NB4 (cell line): Measurements from ENCODE around the gene SRD5A2.

Source experiments
- DNase-seq: peaks from one replicate; pipeline ENCODE4 v3.0.0; 2010; ENCODE audit warnings: low read depth
- H3K4me3 ChIP-seq: one replicate; pipeline ENCODE4 v1.5.1; 2011; ENCODE audit warnings: mild to moderate bottlenecking, low read depth, low read length, moderate library complexity
- CTCF ChIP-seq: IDR thresholded peaks from one replicate; pipeline ENCODE4 v1.5.1; 2012; ENCODE audit warnings: low read depth, low read length
- MAX ChIP-seq: IDR thresholded peaks from 2 replicates; pipeline ENCODE4 v1.6.1; 2011; ENCODE audit warnings: low read depth, low read length
- MYC ChIP-seq: IDR thresholded peaks from 2 replicates; pipeline ENCODE4 v1.6.1; 2011; ENCODE audit warnings: low read depth, low read length
- POLR2A ChIP-seq: IDR thresholded peaks from 2 replicates; pipeline ENCODE4 v1.6.1; 2011; ENCODE audit warnings: mild to moderate bottlenecking; ENCODE audit not compliant: insufficient read length; ENCODE audit errors: extremely low read depth

Gene SRD5A2

DNA sequence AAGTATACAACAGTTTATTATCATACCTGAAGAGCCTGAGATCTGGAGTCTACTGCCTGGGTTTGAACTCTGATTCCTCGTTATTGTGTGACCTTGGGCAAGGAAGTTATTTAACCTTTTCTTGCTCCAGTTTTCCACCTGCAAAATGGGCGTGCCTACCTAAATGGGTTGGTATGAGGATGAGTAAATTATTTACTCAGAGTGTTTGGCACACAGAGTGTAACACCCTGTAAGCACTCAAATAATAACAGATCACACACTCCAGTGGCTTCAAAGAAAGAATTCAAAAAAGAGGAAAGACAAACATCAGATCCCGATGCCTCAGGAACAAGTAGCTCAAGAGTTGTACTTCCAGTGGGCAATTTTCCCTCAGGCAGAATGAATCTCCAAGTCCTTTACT lies 2.4 kb downstream of the SRD5A2 start:
- H3K4me3 ChIP-seq = no peak overlapping the region
- no peak for TF ChIP-seq POLR2A
- no peak for TF ChIP-seq MYC
- TF ChIP-seq MAX = no peak
- no peak for TF ChIP-seq CTCF
- no peak for DNase-seq

GRCh38 chr2:31577143-31577542 lies 3.6 kb downstream of the SRD5A2 start:
- TF ChIP-seq POLR2A (no peak), CTCF (no peak), MAX (no peak), MYC (no peak)
- DNase-seq = no peak
- H3K4me3 ChIP-seq = no peak overlapping the region

DNA sequence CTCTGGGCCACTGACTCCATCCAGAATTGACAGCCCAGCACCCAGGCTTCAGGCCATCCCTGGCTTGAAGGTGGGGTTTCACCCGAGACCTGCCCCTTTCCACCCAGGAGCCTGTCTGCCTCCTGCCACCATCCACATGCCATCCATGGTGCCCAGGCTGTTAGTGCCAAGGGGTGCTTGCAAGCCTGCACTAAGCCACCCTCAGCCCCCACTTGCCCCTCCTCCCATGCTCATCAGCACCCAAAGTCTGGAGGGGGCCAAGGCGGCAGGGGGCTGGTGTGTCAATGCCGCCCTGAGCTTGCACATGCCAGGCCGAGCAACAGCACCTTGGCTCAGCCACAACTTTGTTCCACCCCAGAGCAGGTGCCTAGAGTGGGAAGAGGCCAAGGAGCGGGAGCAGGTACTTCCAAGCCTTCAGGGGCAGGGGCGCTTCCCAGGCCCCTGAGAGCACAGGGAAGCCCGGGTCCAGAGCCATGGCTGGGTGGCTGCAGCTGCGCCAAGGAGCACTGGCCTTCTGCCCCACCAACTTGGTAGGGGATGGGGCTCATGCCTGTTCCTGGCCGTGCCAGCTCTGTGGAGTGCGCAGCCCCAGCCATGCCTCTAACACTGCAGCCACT lies 12.0 kb downstream of the SRD5A2 start:
- no peak overlapping the region for H3K4me3 ChIP-seq
- no peak for TF ChIP-seq CTCF
- TF ChIP-seq MAX = no peak
- TF ChIP-seq POLR2A = no peak
- no peak for TF ChIP-seq MYC
- no peak for DNase-seq

DNA sequence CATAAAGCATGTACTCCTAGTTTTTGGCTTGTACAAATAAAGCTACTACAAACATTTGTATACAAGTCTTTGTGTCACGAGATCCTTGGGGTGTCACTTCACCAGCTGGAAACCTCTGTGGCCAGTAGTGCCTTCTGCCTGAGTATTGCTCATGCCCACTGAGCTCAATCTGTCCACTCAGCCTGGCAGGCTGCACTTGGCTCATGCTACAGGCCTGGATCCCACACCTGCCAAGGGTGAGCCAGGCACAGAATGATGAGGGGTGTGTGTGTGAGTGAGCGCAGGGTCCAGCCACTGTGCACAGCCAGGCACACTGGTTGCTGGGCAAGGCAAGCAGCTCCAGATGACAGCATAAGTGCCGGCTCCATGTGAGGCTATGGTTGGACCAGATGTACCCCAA lies 13.1 kb downstream of the SRD5A2 start:
- DNase-seq = no peak
- H3K4me3 ChIP-seq = no peak overlapping the region
- no peak for TF ChIP-seq CTCF
- TF ChIP-seq MAX = no peak
- no peak for TF ChIP-seq MYC
- TF ChIP-seq POLR2A = no peak

- TF ChIP-seq MAX (no peak), POLR2A (no peak), MYC (no peak), CTCF (no peak)
- DNase-seq = no peak
- H3K4me3 ChIP-seq = no peak overlapping the region
These were observed 17.4 kb downstream of the SRD5A2 start for GRCh38 chr2:31563273-31563839.
